B cell (primary cell): ENCODE measurements around the gene CAPN9. TPM values are rescaled to one million over a fixed set of nuclear protein-coding genes. Genes with fewer than 3 reads are reported as not detected.

Source experiments
- ATAC-seq: fragments of 200-7000 bp; cut with Tn5 transposase; one replicate; pipeline ENCODE4 v1.10.0; 2021; ENCODE audit warnings: low read depth, mild to moderate bottlenecking, moderate number of reproducible peaks, moderate library complexity
- CTCF ChIA-PET: fragments of 350-600 bp; sonication (Branson Sonifier 250); formaldehyde crosslinking; loops from one replicate; lab custom pipeline; 2021; ENCODE audit warnings: antibody characterized with exemption, inconsistent platforms; lab: Charles Lee
- POLR2A ChIA-PET: fragments of 350-600 bp; sonication (Branson Sonifier 250); formaldehyde crosslinking; loops from one replicate; lab custom pipeline; 2021; ENCODE audit warnings: antibody characterized with exemption; lab: Charles Lee
- DNase-seq: peaks from one replicate; pipeline ENCODE4 v3.0.0; 2013
- H2AFZ ChIP-seq: 2 replicates; pipeline ENCODE4 v1.6.1; 2012; ENCODE audit warnings: mild to moderate bottlenecking, low read depth, low read length; ENCODE audit not compliant: insufficient read depth, poor library complexity, severe bottlenecking
- H3K27ac ChIP-seq, 2 donors: 1 replicate in 1 of 2; 2 replicates in 1 of 2; pipeline ENCODE4 v1.5.1; 2012 to 2013; ENCODE audit warnings: low read length in 2 of 2, mild to moderate bottlenecking in 2 of 2, moderate library complexity in 1 of 2
- H3K27me3 ChIP-seq, 4 experiments: fragments of 200-600 bp in 1 of 4; sonication (generic) in 1 of 4; replicated peaks in 1 of 4; 1 replicate in 2 of 4; 2 replicates in 2 of 4; pipeline versions ENCODE4 v1.6.1 to v1.7.0; 2013 to 2016; ENCODE audit warnings: low read length in 3 of 4, mild to moderate bottlenecking in 2 of 4, mixed read lengths in 1 of 4, moderate library complexity in 1 of 4; ENCODE audit not compliant: insufficient read depth in 4 of 4, control insufficient read depth in 3 of 4; ENCODE audit errors: control extremely low read depth in 1 of 4
- H3K36me3 ChIP-seq, 2 experiments: replicated peaks in 1 of 2; 1 replicate in 1 of 2; 2 replicates in 1 of 2; pipeline versions ENCODE4 v1.6.1 to v1.7.1; 2013; ENCODE audit warnings: low read length in 1 of 2; ENCODE audit not compliant: insufficient read depth in 2 of 2, control insufficient read depth in 1 of 2; ENCODE audit errors: control extremely low read depth in 1 of 2, extremely low read depth in 1 of 2
- H3K4me1 ChIP-seq, 2 donors: fragments of 200-600 bp in 1 of 2; sonication (generic) in 1 of 2; 1 replicate in 1 of 2; 2 replicates in 1 of 2; pipeline versions ENCODE4 v1.5.1 to v1.6.1; 2013 to 2017; ENCODE audit warnings: low read length in 2 of 2; ENCODE audit not compliant: control insufficient read depth in 2 of 2, insufficient read depth in 2 of 2
- H3K4me2 ChIP-seq: replicated peaks from 2 replicates; pipeline ENCODE3; 2012; ENCODE audit warnings: mild to moderate bottlenecking, low read depth, low read length; ENCODE audit not compliant: poor library complexity, severe bottlenecking
- H3K4me3 ChIP-seq, 5 experiments: fragments of 200-600 bp in 1 of 5; sonication (generic) in 1 of 5; 1 replicate in 3 of 5; 2 replicates in 2 of 5; pipeline versions ENCODE4 v1.5.1 to v1.7.0; 2011 to 2016; ENCODE audit warnings: low read length in 4 of 5, mild to moderate bottlenecking in 4 of 5, low read depth in 2 of 5, control low read depth in 1 of 5, moderate library complexity in 1 of 5; ENCODE audit not compliant: insufficient read depth in 1 of 5; ENCODE audit errors: control extremely low read depth in 1 of 5, extremely low read depth in 1 of 5
- H3K79me2 ChIP-seq: fragments of 200-600 bp; sonication (generic); one replicate; pipeline ENCODE4 v1.6.0; 2016; ENCODE audit warnings: low read length; ENCODE audit not compliant: control insufficient read depth, insufficient read depth
- H3K9ac ChIP-seq: fragments of 200-600 bp; sonication (generic); 2 replicates; pipeline ENCODE4 v1.6.1; 2017; ENCODE audit warnings: mild to moderate bottlenecking, low read length, moderate library complexity
- H3K9me3 ChIP-seq, 3 donors: one replicate each; pipeline versions ENCODE4 v1.6.1 to v1.7.1; 2013; ENCODE audit warnings: low read length in 2 of 3; ENCODE audit not compliant: control insufficient read depth in 2 of 3, insufficient read depth in 1 of 3; ENCODE audit errors: control extremely low read depth in 1 of 3
- H4K20me1 ChIP-seq: 2 replicates; pipeline ENCODE4 v1.6.0; 2012; ENCODE audit warnings: mild to moderate bottlenecking, low read length; ENCODE audit not compliant: insufficient read depth, control insufficient read depth, poor library complexity, severe bottlenecking
- H3K27ac Mint-ChIP-seq: one replicate; pipeline ENCODE4 v1.8.0; 2021; ENCODE audit warnings: mixed read lengths
- H3K27me3 Mint-ChIP-seq: one replicate; pipeline ENCODE4 v1.8.0; 2021; ENCODE audit warnings: mixed read lengths
- H3K4me1 Mint-ChIP-seq: one replicate; pipeline ENCODE4 v1.8.0; 2021; ENCODE audit warnings: mixed read lengths
- H3K4me3 Mint-ChIP-seq: one replicate; pipeline ENCODE4 v1.8.0; 2021; ENCODE audit warnings: mixed read lengths
- H3K9me3 Mint-ChIP-seq: one replicate; pipeline ENCODE4 v1.8.0; 2022; ENCODE audit warnings: mixed read lengths; ENCODE audit not compliant: insufficient read depth
- CTCF ChIP-seq: fragments of 200-600 bp; IDR thresholded peaks from one replicate; pipeline ENCODE4 v1.8.0; 2022; ENCODE audit warnings: antibody characterized with exemption, mild to moderate bottlenecking
- EZH2 ChIP-seq: IDR thresholded peaks from 2 replicates; pipeline ENCODE4 v1.6.1; 2012; ENCODE audit warnings: borderline replicate concordance, low read depth, mild to moderate bottlenecking, moderate library complexity, low read length; ENCODE audit not compliant: insufficient read depth, poor library complexity, severe bottlenecking
- WGBS: methylation state at CpG from one replicate; pipeline ENCODE4 v1.1.5; 2013; ENCODE audit warnings: missing lambda C conversion rate; ENCODE audit not compliant: insufficient coverage; 5-methylcytosine and 5-hydroxymethylcytosine counted together
- intact Hi-C: fragments of 100-400 bp; cut with micrococcal nuclease; formaldehyde crosslinking; loops from one replicate; pipeline ENCODE4 v1.10.0; 2022
- polyA plus RNA-seq: library from polyadenylated mRNA; depleted of rRNA; stranded (reverse); fragments of >200 nt; gene quantifications from 2 replicates; pipeline ENCODE4 v1.2.3, GENCODE V29; 2012
- total RNA-seq, 2 donors: library from RNA; stranded (reverse); fragments of 120-200 nt in 1 of 2; gene quantifications; 1 replicate in 1 of 2; 2 replicates in 1 of 2; pipeline versions ENCODE4 v1.2.3 to v1.2.4, GENCODE V29; 2013 to 2022

CAPN9 gene
- total and polyA plus RNA-seq, 2 donors (not counting 1 experiment from before 2014, with no cell fraction given) = not detected

- no peaks in the 10 kb centered on the region for H3K36me3 ChIP-seq
- intact Hi-C loops = no loop called here
- H3K4me2 ChIP-seq = no peak overlapping the region
- TF ChIP-seq CTCF = no peak
- TF ChIP-seq EZH2 = no peak
- H3K27me3 ChIP-seq = peaks cover 0 to 6% (median 1%) of the 10 kb centered on the region in 4 experiments
- H3K9me3 ChIP-seq = peaks cover 0 to 5% (median 0%) of the 10 kb centered on the region in 3 donors
- ChIA-PET CTCF (no interaction called here), POLR2A (no interaction called here)
- H3K27me3 Mint-ChIP-seq = peaks cover 45% of the 10 kb centered on the region
- H3K4me3 ChIP-seq = no peak overlapping the region
- H3K9me3 Mint-ChIP-seq = peaks cover 5% of the 10 kb centered on the region
- H3K4me1 ChIP-seq = no peaks in the 10 kb centered on the region
- no peaks in the 10 kb centered on the region for H4K20me1 ChIP-seq
- DNase-seq (no peak), ATAC-seq (no peak)
- H3K79me2 ChIP-seq = no peaks in the 10 kb centered on the region
- H3K27ac ChIP-seq = no peak overlapping the region
- no peak overlapping the region for H3K27ac Mint-ChIP-seq
- no peak overlapping the region for H3K4me3 Mint-ChIP-seq
- no peaks in the 10 kb centered on the region for H3K4me1 Mint-ChIP-seq
- no peak overlapping the region for H2AFZ ChIP-seq
- H3K9ac ChIP-seq = no peak overlapping the region
These were observed 68.8 kb downstream of the CAPN9 start for GRCh38 chr1:230816018-230816417.

- WGBS = 100% methylated on average over 1 of the region's 1 CpG
- peaks cover 0 to 6% (median 1%) of the 10 kb centered on the region in 4 experiments for H3K27me3 ChIP-seq
- no peak overlapping the region for H3K9ac ChIP-seq
- intact Hi-C loops = no loop called here
- H3K4me2 ChIP-seq = no peak overlapping the region
- H3K4me1 ChIP-seq = no peaks in the 10 kb centered on the region
- Mint-ChIP-seq H3K4me3 (no peak overlapping the region), H3K4me1 (no peaks in the 10 kb centered on the region), H3K9me3 (no peaks in the 10 kb centered on the region), H3K27me3 (peaks cover 52% of the 10 kb centered on the region), H3K27ac (no peak overlapping the region)
- DNase-seq (no peak), ATAC-seq (no peak)
- no peaks in the 10 kb centered on the region for H3K79me2 ChIP-seq
- H3K27ac ChIP-seq = no peak overlapping the region
- no peaks in the 10 kb centered on the region for H3K9me3 ChIP-seq
- no peaks in the 10 kb centered on the region for H4K20me1 ChIP-seq
- H3K4me3 ChIP-seq = no peak overlapping the region
- ChIA-PET CTCF (interaction anchor here (0.7 kb wide), 1 partner anchor 1033 kb away, joined by 3 read pairs; no protein-coding TSS in a partner anchor), POLR2A (no interaction called here)
- TF ChIP-seq EZH2 = no peak
- TF ChIP-seq CTCF = no peak
- no peak overlapping the region for H2AFZ ChIP-seq
- H3K36me3 ChIP-seq = no peaks in the 10 kb centered on the region
These were observed 71.2 kb downstream of the CAPN9 start for GRCh38 chr1:230818367-230818766.
